ENCODE data around the gene CPA4.
"Not testable (repeated sequence)": the region's sequence is repeated elsewhere in the genome, so short reads cannot be mapped to it uniquely, and the experiment has no call there.

Gene CPA4

DNA sequence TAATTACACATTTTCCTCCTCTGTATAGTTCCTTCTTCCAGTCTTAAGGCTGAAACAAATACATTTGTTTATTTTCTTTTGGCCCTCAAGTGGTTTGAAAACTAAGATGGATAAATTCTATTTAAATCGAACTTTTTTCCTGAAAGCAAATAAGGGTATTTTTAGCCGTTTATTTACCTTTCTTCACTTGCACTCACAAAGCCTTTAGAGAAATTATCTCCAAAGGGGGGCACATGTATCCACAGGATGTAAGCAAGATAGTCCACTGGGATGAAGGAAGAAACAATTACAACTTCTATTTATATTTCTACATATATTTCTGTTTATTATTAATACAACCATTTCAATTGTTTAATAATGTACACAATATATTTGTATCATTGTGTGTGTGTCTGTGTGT, 10.2 kb downstream of the CPA4 start:
- no peak for DNase-seq (ENCODE audit: low spot score)

DNA sequence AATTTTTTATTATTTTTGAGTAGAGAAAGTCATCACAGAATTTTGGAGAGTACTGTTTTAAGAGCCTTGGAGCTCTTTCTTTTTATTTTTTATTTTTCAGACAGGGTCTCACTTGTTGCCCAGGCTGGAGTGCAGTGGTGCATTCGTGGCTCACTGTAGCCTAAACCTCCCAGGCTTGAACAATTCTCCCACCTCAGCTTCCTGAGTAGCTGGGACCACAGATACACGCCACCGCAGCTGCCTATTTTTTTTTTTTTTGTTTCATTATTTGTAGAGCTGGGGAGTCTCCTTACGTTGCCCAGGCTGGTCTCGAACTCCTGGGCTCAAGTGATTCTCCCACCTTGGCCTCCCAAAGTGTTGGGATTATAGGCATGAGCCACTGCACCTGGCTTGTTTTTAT, 10.6 kb downstream of the CPA4 start:
- no peak for DNase-seq (ENCODE audit: low spot score)

DNA sequence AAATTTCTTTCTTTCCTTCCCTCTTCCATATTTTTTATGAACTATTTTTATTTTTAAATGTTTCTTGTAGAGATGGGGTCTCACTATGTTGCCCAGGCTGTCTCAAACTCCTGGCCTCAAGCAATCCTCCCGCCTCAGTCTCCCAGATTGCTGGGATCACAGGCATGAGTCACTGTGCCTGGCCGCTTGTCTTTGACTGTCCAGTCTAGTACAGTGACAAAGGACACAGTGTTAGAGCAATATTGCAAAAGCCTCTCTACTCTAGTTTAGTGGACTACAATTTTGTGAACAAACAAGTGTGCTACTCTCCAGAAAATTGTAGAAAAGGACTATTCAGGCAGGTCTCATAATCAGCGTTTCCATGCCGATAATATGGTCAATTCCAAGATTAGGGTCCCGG, 11.0 kb downstream of the CPA4 start:
- no peak for DNase-seq (ENCODE audit: low spot score)

DNA sequence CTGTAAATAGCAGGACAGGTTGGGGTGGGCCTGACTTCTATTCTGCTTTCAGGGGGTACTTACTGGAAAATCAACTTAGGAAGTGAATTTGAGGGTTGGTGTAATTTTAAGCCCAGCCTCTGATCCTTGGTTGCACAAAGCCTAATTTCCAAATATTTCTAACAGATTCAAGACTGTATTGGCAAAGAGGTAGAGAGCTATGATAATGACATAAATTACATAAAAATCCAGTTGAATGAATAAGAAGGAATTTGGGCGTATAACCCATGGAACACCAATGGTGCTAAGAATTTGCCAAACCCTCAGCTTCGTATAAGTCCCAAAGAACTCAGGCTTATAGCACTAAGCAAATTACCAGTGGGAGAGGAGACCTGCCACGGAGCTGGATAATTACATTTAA, 11.9 kb downstream of the CPA4 start:
- no peak for DNase-seq (ENCODE audit: low spot score)

DNA sequence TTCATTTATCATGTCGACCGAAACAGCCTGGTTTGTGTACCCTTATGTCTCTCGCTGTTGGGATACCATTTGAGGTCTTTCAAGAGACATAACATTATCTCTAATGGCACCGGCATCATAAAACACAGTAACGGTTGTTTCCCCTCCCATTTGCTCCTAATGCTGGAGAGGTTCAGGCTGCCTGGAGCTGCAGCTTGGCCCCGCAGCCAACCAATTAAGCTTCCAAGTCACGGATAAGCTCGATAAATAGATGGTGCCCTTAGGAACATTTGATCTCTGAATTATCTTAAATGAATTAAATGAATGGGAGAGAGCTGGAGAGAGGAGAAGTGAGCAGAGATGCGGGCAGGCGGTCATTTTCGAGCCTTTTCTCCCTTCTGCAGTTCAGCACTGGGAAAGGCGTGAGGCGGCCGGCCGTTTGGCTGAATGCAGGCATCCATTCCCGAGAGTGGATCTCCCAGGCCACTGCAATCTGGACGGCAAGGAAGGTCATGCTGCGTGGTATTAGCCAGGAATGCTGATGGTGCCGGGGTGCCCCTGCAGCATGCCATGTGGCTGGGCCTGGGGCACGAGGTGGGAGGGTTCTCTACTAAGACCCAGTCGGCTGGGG, 12.6 kb downstream of the CPA4 start:
- DNase-seq (ENCODE audit: low spot score): no peak

DNA sequence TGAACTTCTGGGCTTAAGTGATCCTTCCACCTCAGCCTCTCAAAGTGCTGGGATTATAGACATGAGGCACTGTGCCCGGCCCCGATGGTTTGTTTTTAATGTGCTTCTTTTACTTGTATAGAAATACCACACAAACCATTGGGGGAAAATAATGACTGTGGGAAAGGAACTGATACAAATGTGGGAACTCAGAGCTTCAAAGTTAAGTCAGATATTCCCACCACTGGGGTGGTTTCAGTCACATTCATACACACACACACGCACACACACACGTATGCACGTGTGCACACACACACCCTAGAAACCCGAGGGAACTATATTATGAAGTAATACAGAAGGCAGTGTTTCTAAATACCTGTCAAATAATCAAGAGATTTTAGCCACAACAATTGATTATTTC, 17.0 kb downstream of the CPA4 start:
- DNase-seq (ENCODE audit: low spot score): no peak

- DNase-seq (ENCODE audit: low spot score): no peak
These were observed 21.3 kb downstream of the CPA4 start for GRCh38 chr7:130314305-130314704.

- no peak for DNase-seq (ENCODE audit: low spot score)
These were observed 26.6 kb downstream of the CPA4 start for GRCh38 chr7:130319541-130319940.

GRCh38 chr7:130321542-130322229, 28.7 kb downstream of the CPA4 start:
- not testable (repeated sequence) for DNase-seq (ENCODE audit: low spot score)

GRCh38 chr7:130322615-130323014, 29.7 kb downstream of the CPA4 start:
- no peak for DNase-seq (ENCODE audit: low spot score)

- no peak for DNase-seq (ENCODE audit: low spot score)
These were observed 31.5 kb downstream of the CPA4 start for GRCh38 chr7:130324306-130324943.

GRCh38 chr7:130329681-130330080, 36.7 kb downstream of the CPA4 start:
- DNase-seq (ENCODE audit: low spot score): no peak

GRCh38 chr7:130332259-130333053, 39.5 kb downstream of the CPA4 start:
- DNase-seq (ENCODE audit: low spot score): no peak

DNA sequence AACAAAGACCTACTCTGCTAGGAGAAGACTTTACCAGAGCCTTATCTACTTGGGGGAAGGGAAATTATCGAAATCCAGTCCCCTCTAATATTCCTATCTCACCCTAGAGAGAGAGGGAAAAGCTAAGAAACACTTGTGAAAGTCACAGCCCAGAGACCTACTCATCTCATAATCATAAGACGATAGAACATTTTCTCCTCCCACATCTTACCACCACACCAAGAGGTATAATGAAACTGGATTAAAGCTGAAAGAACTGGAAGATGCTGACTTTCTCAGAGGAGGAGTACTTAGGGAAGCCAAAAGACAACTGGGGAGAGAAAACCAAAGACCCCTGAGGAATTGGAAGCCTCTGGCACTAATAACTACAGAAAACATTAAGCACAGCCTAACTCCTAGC, 40.9 kb downstream of the CPA4 start:
- no peak for DNase-seq (ENCODE audit: low spot score)

DNA sequence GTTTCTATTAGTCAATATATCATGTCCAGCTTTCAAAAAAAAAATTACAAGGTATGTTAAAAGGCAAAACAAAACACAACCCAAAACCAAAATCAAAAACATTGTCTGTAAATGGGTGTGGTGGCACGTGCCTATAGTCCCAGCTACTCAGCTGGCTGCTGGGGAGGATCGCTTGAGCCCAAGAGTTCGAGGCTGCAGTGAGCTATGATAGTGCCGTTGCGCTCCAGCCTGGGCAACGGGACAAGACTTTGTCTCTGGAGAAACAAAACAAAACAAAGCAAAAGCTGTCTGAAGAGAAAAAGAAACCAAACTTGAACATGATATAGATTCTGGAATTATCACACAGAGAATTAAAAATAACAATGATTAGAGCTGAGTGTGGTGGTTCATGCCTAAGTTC, 41.3 kb downstream of the CPA4 start:
- DNase-seq (ENCODE audit: low spot score): no peak

GRCh38 chr7:130337410-130337971, 44.5 kb downstream of the CPA4 start:
- no peak for DNase-seq (ENCODE audit: low spot score)

GRCh38 chr7:130338233-130338632, 45.3 kb downstream of the CPA4 start:
- DNase-seq (ENCODE audit: low spot score): no peak

DNA sequence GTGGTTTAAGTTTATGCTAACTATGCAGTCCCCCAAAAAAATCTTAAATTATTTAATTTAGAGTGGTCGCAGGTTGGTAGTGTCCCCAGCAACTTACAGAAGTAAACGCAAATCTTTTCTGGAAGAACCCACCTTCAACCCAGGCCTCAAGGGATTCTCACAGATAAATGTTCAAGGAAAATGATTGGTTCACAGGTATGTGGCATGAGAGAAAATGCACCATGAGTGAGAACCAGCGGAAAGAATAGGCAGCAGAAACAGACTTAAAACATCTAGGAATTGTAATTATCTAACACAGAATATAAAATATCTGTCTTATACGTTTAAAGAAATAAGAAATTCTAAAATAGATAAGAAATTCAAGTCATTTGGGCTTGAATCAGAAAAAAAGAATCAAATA, 48.9 kb downstream of the CPA4 start:
- DNase-seq (ENCODE audit: low spot score): no peak

DNA sequence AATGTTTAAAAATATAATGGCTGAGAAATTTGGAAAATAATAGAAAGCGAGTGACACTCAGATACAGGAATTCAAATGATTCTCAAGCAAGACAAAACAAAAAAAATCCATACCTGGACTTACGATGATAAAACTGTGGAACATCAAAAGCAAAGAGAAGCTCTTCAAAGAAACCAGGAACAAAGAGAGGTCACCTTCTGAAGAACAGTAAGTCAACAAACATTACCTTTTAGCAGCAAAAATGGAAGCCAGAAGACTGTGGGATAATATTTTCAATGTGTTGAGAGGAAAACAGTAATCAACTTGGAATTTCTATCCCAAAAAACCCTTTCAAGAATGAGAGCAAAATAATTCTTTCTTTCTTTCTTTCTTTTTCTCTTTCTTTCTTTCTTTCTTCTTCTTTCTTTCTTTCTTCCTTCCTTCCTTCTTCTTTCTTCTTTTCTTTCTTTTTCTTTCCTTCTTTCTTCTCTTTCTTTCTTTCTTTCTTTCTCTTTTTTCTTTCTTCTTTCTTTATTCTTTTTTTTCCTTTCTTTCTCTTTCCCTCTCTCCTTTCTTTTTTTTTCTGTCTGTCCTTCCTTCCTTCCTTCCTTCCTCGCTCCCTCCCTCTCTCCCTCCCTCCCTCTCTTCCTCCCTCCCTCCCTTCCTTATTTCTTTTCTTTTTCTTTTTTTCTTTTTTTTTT, 49.9 kb downstream of the CPA4 start:
- DNase-seq (ENCODE audit: low spot score): no peak

GRCh38 chr7:130344271-130344866, 51.4 kb downstream of the CPA4 start, which contains the start of gene CPA5:
TSS of gene CPA5 (plus strand) at chr7:130344816. CDS start at chr7:130346486, 1,670 bp downstream.
- DNase-seq (ENCODE audit: low spot score): no peak

- DNase-seq (ENCODE audit: low spot score): no peak
These were observed 52.2 kb downstream of the CPA4 start for GRCh38 chr7:130345136-130345535.
